PC-3 (cell line): Measurements from ENCODE around the gene NACC1. TPM values are rescaled to one million over a fixed set of nuclear protein-coding genes. Genes with fewer than 3 reads are reported as not detected.

Experiments
- ATAC-seq: fragments of 200-7000 bp; cut with Tn5 transposase; 2 replicates; pipeline ENCODE4 v1.9.1; 2020; ENCODE audit warnings: mild to moderate bottlenecking, moderate library complexity
- BruUV-seq: library from RNA; stranded (reverse); fragments of 400-500 nt; replicated peaks from 2 replicates; lab custom pipeline; 2021; lab: Mats Ljungman, UMichigan
- CTCF ChIA-PET: fragments of 300-600 bp; sonication (Branson Sonifier 250); formaldehyde crosslinking; loops from one replicate; lab custom pipeline; 2022; ENCODE audit warnings: antibody characterized with exemption; lab: Charles Lee
- POLR2A ChIA-PET: fragments of 300-600 bp; sonication (Branson Sonifier 250); formaldehyde crosslinking; loops from one replicate; lab custom pipeline; 2022; ENCODE audit warnings: antibody characterized with exemption; ENCODE audit not compliant: unreplicated experiment; lab: Charles Lee
- DNase-seq: peaks from one replicate; pipeline ENCODE4 v3.0.0-alpha.2; 2015
- H2AFZ ChIP-seq: fragments of 300-600 bp; sonication (generic); 2 replicates; pipeline ENCODE4 v1.6.0; 2016; ENCODE audit warnings: antibody characterized with exemption, low read length
- H3F3A ChIP-seq: fragments of 300-600 bp; sonication (generic); one replicate; pipeline ENCODE4 v1.6.0; 2017; ENCODE audit warnings: antibody characterized with exemption, low read length, control low read depth, mild to moderate bottlenecking; ENCODE audit not compliant: unreplicated experiment
- H3K27ac ChIP-seq: fragments of 300-600 bp; sonication (generic); 2 replicates; pipeline ENCODE4 v1.5.1; 2016; ENCODE audit warnings: mild to moderate bottlenecking, low read length
- H3K27me3 ChIP-seq: fragments of 300-600 bp; sonication (generic); 2 replicates; pipeline ENCODE4 v1.6.1; 2016; ENCODE audit warnings: low read length, mixed read lengths
- H3K36me3 ChIP-seq: fragments of 300-600 bp; sonication (generic); 2 replicates; pipeline ENCODE4 v1.6.1; 2016; ENCODE audit warnings: low read depth, mixed run types, low read length, mixed read lengths
- H3K4me1 ChIP-seq: fragments of 300-600 bp; sonication (generic); 2 replicates; pipeline ENCODE4 v1.5.1; 2016; ENCODE audit warnings: low read length; ENCODE audit not compliant: insufficient read depth
- H3K4me2 ChIP-seq: fragments of 300-600 bp; sonication (generic); 2 replicates; pipeline ENCODE4 v1.6.0; 2016; ENCODE audit warnings: low read length
- H3K4me3 ChIP-seq: fragments of 300-600 bp; sonication (generic); 2 replicates; pipeline ENCODE4 v1.5.1; 2016; ENCODE audit warnings: mild to moderate bottlenecking, low read length, mixed read lengths
- H3K79me2 ChIP-seq: fragments of 300-600 bp; sonication (generic); 2 replicates; pipeline ENCODE4 v1.6.1; 2017; ENCODE audit warnings: low read length, mixed read lengths
- H3K9ac ChIP-seq: fragments of 300-600 bp; sonication (generic); 2 replicates; pipeline ENCODE4 v1.6.0; 2016; ENCODE audit warnings: mild to moderate bottlenecking, low read length
- H3K9me2 ChIP-seq: fragments of 300-600 bp; sonication (generic); replicated peaks from 2 replicates; pipeline ENCODE4 v1.6.1; 2016; ENCODE audit warnings: mixed run types, low read length, mixed read lengths
- H3K9me3 ChIP-seq: fragments of 300-600 bp; sonication (generic); 2 replicates; pipeline ENCODE4 v1.6.1; 2016; ENCODE audit warnings: low read length, mixed read lengths
- H4K20me1 ChIP-seq: fragments of 300-600 bp; sonication (generic); 2 replicates; pipeline ENCODE4 v1.6.1; 2016; ENCODE audit warnings: low read length, mixed read lengths
- EZH2 ChIP-seq: fragments of 300-600 bp; sonication (generic); IDR thresholded peaks from one replicate; pipeline ENCODE4 v1.6.1; 2017; ENCODE audit warnings: antibody characterized with exemption, mild to moderate bottlenecking, low read length; ENCODE audit not compliant: unreplicated experiment
- EZH2phosphoT487 ChIP-seq: fragments of 300-600 bp; sonication (generic); IDR thresholded peaks from 2 replicates; pipeline ENCODE4 v1.6.1; 2018; ENCODE audit warnings: mild to moderate bottlenecking, antibody characterized with exemption, low read length, borderline replicate concordance
- intact Hi-C: fragments of 100-400 bp; cut with micrococcal nuclease; formaldehyde crosslinking; loops from 2 replicates; pipeline ENCODE4 v1.9.0; 2023
- total RNA-seq: library from RNA; depleted of rRNA; stranded (reverse); fragments of >200 nt; gene quantifications from 2 replicates; pipeline ENCODE4 v1.2.3, GENCODE V29; 2014
- TF ChIP-seq, protein P1 (sequence below): fragments of 300-600 bp; sonication (generic); conservative IDR thresholded peaks from 2 replicates; pipeline ENCODE4 v1.5.1; 2017; ENCODE audit warnings: antibody characterized with exemption, low read depth, mild to moderate bottlenecking, low read length

The NACC1 gene
- total RNA-seq, 1 experiment from 2014 or later, result 266 TPM

DNA sequence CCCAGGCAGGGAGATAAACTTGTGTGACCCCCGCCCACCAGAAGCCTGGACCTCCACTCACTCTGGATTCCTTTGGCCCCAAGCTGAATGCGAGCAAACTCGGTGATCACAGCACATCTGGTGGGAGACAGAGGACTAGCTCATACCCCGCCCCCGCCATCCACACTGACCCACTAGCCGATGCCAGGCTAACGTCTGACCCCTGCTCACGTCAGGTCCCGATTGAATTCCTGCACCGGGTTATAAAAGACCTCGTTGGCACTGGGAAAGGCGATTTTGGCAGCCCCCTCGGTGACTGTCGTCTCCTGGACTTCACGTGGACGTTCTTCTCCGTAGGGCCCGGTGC lies 2.2 kb upstream of the NACC1 start:
- DNase-seq, result no peak
- ChIA-PET CTCF (no interaction called here), POLR2A (no interaction called here)
- Histone ChIP-seq H3K4me3 (peak overlapping the region; percentile 91), H3K9ac (peak overlapping the region; percentile 94), H3K4me1 (peaks cover 33% of the 10 kb centered on the region), H4K20me1 (peaks cover 20% of the 10 kb centered on the region), H3K27me3 (no peaks in the 10 kb centered on the region), H2AFZ (peak overlapping the region; percentile 82), H3K79me2 (peaks cover 61% of the 10 kb centered on the region), H3K36me3 (peaks cover 15% of the 10 kb centered on the region; the same call in 1 of the 2 replicates), H3K4me2 (peak overlapping the region; percentile 96), H3K9me2 (no peaks in the 10 kb centered on the region), H3K9me3 (no peaks in the 10 kb centered on the region), H3F3A (peaks cover 4% of the 10 kb centered on the region), H3K27ac (peak overlapping the region; percentile 81)
- BruUV-seq, result no TSS peak
- intact Hi-C loops, result no loop called here
- TF ChIP-seq EZH2 (no peak), EZH2phosphoT487 (no peak)
- TF ChIP-seq, protein P1, sequence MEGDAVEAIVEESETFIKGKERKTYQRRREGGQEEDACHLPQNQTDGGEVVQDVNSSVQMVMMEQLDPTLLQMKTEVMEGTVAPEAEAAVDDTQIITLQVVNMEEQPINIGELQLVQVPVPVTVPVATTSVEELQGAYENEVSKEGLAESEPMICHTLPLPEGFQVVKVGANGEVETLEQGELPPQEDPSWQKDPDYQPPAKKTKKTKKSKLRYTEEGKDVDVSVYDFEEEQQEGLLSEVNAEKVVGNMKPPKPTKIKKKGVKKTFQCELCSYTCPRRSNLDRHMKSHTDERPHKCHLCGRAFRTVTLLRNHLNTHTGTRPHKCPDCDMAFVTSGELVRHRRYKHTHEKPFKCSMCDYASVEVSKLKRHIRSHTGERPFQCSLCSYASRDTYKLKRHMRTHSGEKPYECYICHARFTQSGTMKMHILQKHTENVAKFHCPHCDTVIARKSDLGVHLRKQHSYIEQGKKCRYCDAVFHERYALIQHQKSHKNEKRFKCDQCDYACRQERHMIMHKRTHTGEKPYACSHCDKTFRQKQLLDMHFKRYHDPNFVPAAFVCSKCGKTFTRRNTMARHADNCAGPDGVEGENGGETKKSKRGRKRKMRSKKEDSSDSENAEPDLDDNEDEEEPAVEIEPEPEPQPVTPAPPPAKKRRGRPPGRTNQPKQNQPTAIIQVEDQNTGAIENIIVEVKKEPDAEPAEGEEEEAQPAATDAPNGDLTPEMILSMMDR, result no peak
- no peak; the same call in 1 of the 2 replicates for ATAC-seq

DNA sequence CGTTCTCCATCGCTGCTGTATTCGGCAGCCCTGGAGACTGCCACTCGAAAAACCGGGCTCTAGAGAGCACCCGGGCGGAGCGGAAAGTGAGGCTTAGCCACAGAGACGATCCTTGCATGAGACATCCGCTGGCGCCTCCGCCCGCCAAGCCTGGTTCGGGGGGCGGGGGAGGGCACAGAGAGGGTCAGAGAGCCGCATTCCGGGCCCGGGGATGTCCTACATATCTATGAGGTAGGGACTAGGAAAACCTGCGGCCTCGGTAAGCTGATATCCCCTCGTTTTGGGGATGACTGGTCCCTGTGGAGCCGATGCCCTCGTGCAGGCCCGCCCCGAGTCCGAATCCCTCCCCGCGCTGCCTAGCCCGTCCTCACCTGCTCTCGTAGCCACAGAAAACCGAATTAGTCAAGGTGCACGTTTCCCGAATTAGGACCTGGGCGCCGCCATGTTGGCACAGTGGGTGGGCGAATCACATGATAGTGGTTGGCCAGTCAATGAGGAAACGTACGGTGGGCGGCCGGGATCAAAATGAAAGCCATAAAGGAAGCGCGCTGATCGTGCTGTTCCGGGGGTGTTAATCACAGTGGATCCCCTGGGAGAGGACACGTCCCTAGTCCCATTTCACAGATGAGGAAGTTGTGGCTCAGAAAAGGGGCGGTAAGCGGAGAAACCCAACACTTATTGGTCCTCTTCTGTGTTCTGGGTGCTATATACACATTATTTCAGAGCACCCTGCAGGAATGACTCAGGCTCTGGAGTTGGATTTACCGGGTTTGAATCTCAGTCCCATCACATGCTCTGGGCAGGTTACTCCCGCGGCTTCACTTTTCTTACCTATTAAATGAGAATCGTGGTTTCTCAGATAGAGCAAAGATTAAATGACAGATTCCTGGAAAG lies 1.5 kb upstream of the NACC1 start, which contains the start of gene TRMT1:
TSS of gene TRMT1 (minus strand) at position 459 of the 894 bp plus-strand sequence. CDS start at position 118, 341 bp downstream.
- intact Hi-C loops, result loop anchor here (1.0 kb wide), 1 partner anchor 34 kb away; the partner anchor contains the start of genes IER2 and STX10
- Histone ChIP-seq H3K4me1 (peaks cover 38% of the 10 kb centered on the region), H3K4me2 (peak within 1 kb of the TSS; percentile 96), H3K9me3 (no peaks in the 10 kb centered on the region), H2AFZ (peak within 1 kb of the TSS; percentile 82), H3K9me2 (no peaks in the 10 kb centered on the region), H3K27me3 (no peaks in the 10 kb centered on the region), H3K27ac (peak within 1 kb of the TSS; percentile 81), H3F3A (peaks cover 4% of the 10 kb centered on the region), H3K9ac (peak within 1 kb of the TSS; percentile 94), H3K4me3 (peak within 1 kb of the TSS; percentile 91), H3K79me2 (peaks cover 67% of the 10 kb centered on the region), H4K20me1 (peaks cover 26% of the 10 kb centered on the region), H3K36me3 (peaks cover 20% of the 10 kb centered on the region; the same call in 1 of the 2 replicates)
- TSS peak; percentile 83 for BruUV-seq
- POLR2A ChIA-PET, result no interaction called here
- ATAC-seq (peak; percentile 52), DNase-seq (peak; percentile 97)
- CTCF ChIA-PET, result interaction anchor here (0.6 to 0.7 kb wide), 2 partner anchors 134 to 154 kb away, joined by 4 to 6 read pairs; no protein-coding TSS in a partner anchor
- TF ChIP-seq EZH2 (no peak), EZH2phosphoT487 (no peak)
- TF ChIP-seq, protein P1, result no peak
